PC-9 (cell line): ENCODE measurements around the gene NPFFR1. TPM values are rescaled to one million over a fixed set of nuclear protein-coding genes. Genes with fewer than 3 reads are reported as not detected.

ENCODE experiments used
- BruUV-seq: library from RNA; stranded (reverse); fragments of 400-500 nt; replicated peaks from 2 replicates; lab custom pipeline; 2021; lab: Mats Ljungman, UMichigan
- CTCF ChIA-PET: fragments of 300-600 bp; sonication (Branson Sonifier 250); formaldehyde crosslinking; loops from one replicate; lab custom pipeline; 2022; ENCODE audit warnings: antibody characterized with exemption; lab: Charles Lee
- POLR2A ChIA-PET: fragments of 300-600 bp; sonication (Branson Sonifier 250); formaldehyde crosslinking; loops from one replicate; lab custom pipeline; 2022; ENCODE audit warnings: antibody characterized with exemption; ENCODE audit not compliant: unreplicated experiment; lab: Charles Lee
- DNase-seq, 2 experiments: peaks; one replicate each; pipeline versions ENCODE4 v3.0.0 to v3.0.0-alpha.2; 2015 to 2022; ENCODE audit warnings: mixed read lengths in 1 of 2
- H2AFZ ChIP-seq: fragments of 200-600 bp; sonication (generic); 2 replicates; pipeline ENCODE4 v1.8.1; 2017; ENCODE audit warnings: antibody characterized with exemption
- H3F3A ChIP-seq: fragments of 200-600 bp; sonication (generic); 2 replicates; pipeline ENCODE4 v1.8.1; 2017; ENCODE audit warnings: antibody characterized with exemption, mild to moderate bottlenecking, low read depth; ENCODE audit not compliant: insufficient read depth
- H3K27ac ChIP-seq: fragments of 200-600 bp; sonication (generic); 2 replicates; pipeline ENCODE4 v1.6.1; 2016; ENCODE audit warnings: mixed run types
- H3K27me3 ChIP-seq: fragments of 200-600 bp; sonication (generic); 2 replicates; pipeline ENCODE4 v1.6.1; 2016; ENCODE audit warnings: low read depth, mixed run types; ENCODE audit not compliant: insufficient read depth
- H3K36me3 ChIP-seq: fragments of 200-600 bp; sonication (generic); 2 replicates; pipeline ENCODE4 v1.6.1; 2016; ENCODE audit warnings: low read depth, mixed run types
- H3K4me1 ChIP-seq: fragments of 200-600 bp; sonication (generic); replicated peaks from 2 replicates; pipeline ENCODE4 v1.6.1; 2016; ENCODE audit warnings: mixed run types; ENCODE audit not compliant: insufficient read depth
- H3K4me2 ChIP-seq: fragments of 200-600 bp; sonication (generic); 2 replicates; pipeline ENCODE4 v1.6.1; 2017; ENCODE audit warnings: mixed run types
- H3K4me3 ChIP-seq: fragments of 200-600 bp; sonication (generic); 2 replicates; pipeline ENCODE4 v1.6.1; 2016; ENCODE audit warnings: mixed run types
- H3K79me2 ChIP-seq: fragments of 200-600 bp; sonication (generic); 2 replicates; pipeline ENCODE4 v1.6.1; 2017; ENCODE audit warnings: low read depth, mixed run types
- H3K9me2 ChIP-seq: fragments of 200-600 bp; sonication (generic); 2 replicates; pipeline ENCODE4 v1.8.1; 2017; ENCODE audit warnings: mild to moderate bottlenecking; ENCODE audit not compliant: insufficient read depth
- H3K9me3 ChIP-seq: fragments of 200-600 bp; sonication (generic); 2 replicates; pipeline ENCODE4 v1.8.1; 2016; ENCODE audit warnings: low read depth; ENCODE audit not compliant: insufficient read depth
- H4K20me1 ChIP-seq: fragments of 200-600 bp; sonication (generic); 2 replicates; pipeline ENCODE4 v1.8.1; 2017; ENCODE audit not compliant: insufficient read depth
- CTCF ChIP-seq: fragments of 200-600 bp; sonication (generic); conservative IDR thresholded peaks from 2 replicates; pipeline ENCODE4 v1.6.1; 2017; ENCODE audit warnings: mixed run types, antibody characterized with exemption, mild to moderate bottlenecking, moderate library complexity
- EZH2 ChIP-seq: fragments of 200-600 bp; sonication (generic); IDR thresholded peaks from 2 replicates; pipeline ENCODE4 v1.8.0; 2017; ENCODE audit warnings: antibody characterized with exemption, low read depth
- intact Hi-C: fragments of 100-400 bp; cut with micrococcal nuclease; formaldehyde crosslinking; loops from one replicate; pipeline ENCODE4 v1.10.0; 2022; ENCODE audit not compliant: unreplicated experiment
- total RNA-seq: library from RNA; stranded (reverse); gene quantifications from 2 replicates; pipeline ENCODE4 v1.2.3, GENCODE V29; 2021

The NPFFR1 gene
- total RNA-seq, 1 experiment from 2014 or later = 0.09 TPM

DNA sequence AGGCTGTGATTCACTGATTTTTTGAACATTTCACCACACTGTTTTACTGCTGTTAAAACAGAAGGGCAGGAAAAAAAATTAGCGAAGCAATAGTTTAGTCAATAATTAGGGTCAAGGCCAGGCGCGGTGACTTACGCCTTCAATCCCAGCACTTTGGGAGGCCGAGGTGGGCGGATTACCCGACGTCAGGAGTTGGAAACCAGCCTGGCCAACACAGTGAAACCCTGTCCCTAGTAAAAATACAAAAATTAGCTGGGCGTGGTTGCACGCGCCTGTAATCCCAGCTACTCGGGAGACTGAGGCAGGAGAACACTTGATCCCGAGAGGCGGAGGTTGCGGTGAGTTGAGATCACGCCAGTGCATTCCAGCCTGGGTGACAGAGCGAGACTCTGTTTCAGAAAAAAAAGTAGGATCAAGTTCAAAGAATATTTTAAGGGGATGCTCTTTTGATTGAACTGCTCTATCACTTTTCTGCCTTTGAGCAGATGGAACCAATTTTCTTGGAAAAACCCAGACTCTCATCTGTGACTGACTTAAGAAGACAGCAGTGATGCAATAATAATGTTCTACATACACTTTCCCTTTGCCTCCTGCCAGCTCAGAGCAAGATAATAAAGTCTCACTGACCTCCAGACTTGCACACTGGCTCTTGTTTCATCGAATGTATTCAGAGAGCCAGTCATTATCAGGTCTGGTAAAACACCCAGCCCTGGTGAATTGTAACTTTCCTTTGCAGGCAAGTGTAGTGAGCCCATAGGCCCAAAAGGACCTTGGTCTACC lies 48.9 kb downstream of the NPFFR1 start:
- Histone ChIP-seq H3K4me3 (no peak overlapping the region), H3K79me2 (peaks cover 33% of the 10 kb centered on the region), H3K4me2 (peak overlapping the region; percentile 91), H3K27me3 (no peaks in the 10 kb centered on the region), H3F3A (peaks cover 7% of the 10 kb centered on the region), H3K4me1 (peaks cover 36% of the 10 kb centered on the region), H3K9me3 (no peaks in the 10 kb centered on the region), H4K20me1 (peaks cover 4% of the 10 kb centered on the region), H2AFZ (no peak overlapping the region), H3K9me2 (no peaks in the 10 kb centered on the region), H3K27ac (no peak overlapping the region), H3K36me3 (0 out of 2 replicates have a peak, but pooled peaks cover under 1% of the 10 kb centered on the region)
- intact Hi-C loops = no loop called here
- no peak for TF ChIP-seq CTCF
- no peak for TF ChIP-seq EZH2
- no peak for DNase-seq
- BruUV-seq = no TSS peak
- ChIA-PET CTCF (no interaction called here), POLR2A (no interaction called here)

DNA sequence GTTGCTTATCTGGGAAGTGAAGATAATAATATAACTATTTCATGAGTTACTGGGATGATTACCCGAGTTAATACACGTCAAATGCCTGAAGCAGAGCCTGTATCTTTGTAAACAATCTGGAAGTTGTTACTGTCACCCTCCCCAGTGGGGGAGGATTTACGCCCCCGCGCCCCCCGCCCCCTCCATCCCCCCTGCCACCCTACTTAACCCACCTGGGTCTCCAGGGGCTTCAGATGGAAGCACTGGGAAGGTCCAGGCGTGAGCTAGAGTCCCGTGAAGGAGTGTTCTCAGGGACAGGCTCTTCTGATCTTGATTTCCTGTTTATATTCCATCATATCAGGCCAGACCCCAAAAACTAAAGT lies 49.9 kb downstream of the NPFFR1 start:
- Histone ChIP-seq H3K9me2 (no peaks in the 10 kb centered on the region), H3F3A (peaks cover 13% of the 10 kb centered on the region), H4K20me1 (peaks cover 4% of the 10 kb centered on the region), H3K4me1 (peaks cover 46% of the 10 kb centered on the region), H3K4me2 (peak overlapping the region; percentile 91), H3K4me3 (peak overlapping the region; percentile 79), H3K27me3 (no peaks in the 10 kb centered on the region), H3K27ac (peak overlapping the region; percentile 77), H3K36me3 (peaks cover 9% of the 10 kb centered on the region), H3K9me3 (no peaks in the 10 kb centered on the region), H3K79me2 (peaks cover 43% of the 10 kb centered on the region), H2AFZ (peak overlapping the region; percentile 87)
- BruUV-seq = no TSS peak
- CTCF ChIA-PET = no interaction called here
- no peak for DNase-seq
- TF ChIP-seq EZH2 = no peak
- 0 out of 2 replicates have a peak, but pooled peaks have one; percentile 17 for TF ChIP-seq CTCF
- POLR2A ChIA-PET = interaction anchor here (0.5 to 0.7 kb wide), 5 partner anchors 12 to 773 kb away, joined by 4 to 5 read pairs (median 4); no protein-coding TSS in a partner anchor
- intact Hi-C loops = loop anchor here (2.0 kb wide), 1 partner anchor 23 kb away; no protein-coding TSS in a partner anchor

DNA sequence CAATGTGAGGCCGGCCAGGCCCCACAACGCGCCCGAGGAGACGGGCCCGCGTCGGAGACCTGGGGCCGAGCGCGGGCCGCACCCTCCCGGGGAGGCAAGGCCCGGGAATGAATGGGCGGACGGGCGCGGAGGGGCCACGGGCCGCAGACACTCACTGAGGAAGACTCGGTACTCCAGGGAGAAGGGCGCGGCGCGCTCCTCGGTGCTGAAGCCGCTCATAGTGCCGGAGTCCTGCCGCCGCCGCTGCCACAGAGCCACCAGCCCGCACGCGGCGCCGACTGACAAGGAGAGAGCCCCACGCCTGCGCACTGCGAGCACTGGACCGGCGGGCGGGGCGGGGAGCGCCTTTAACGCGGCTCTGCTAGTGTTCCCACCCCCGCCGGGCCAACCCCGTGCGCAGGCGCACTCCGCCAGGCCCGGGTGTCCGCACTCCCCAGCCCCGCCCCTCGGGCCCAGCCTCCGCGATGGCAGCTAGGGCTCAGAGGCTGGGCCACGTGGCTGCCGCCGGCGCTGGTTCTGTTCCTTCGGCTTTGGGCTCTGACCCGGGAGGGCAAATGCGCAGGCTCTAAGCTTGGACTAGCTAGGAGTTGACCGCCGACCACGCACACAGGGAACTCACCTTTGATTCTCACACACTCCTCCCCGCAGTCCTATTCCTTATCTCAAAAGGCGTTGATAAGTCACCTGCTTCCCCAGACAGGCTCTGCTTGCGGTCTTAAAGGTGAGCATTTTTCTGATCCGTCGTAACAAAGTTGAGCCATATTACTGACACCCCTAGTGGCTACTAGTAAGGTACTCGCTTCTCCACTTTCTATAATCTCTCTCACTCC lies 50.5 kb downstream of the NPFFR1 start, which contains the start of gene PPA1:
Gene PPA1 (minus strand): TSS at position 321 of the 830 bp plus-strand sequence. CDS start 102 bp downstream, at position 219.
- Histone ChIP-seq H3K4me3 (peak within 1 kb of the TSS; percentile 79), H4K20me1 (peaks cover 9% of the 10 kb centered on the region), H3K4me1 (peaks cover 52% of the 10 kb centered on the region), H3F3A (peaks cover 19% of the 10 kb centered on the region), H3K79me2 (peaks cover 49% of the 10 kb centered on the region), H3K9me2 (no peaks in the 10 kb centered on the region), H3K27me3 (no peaks in the 10 kb centered on the region), H3K36me3 (peaks cover 15% of the 10 kb centered on the region), H3K27ac (peak within 1 kb of the TSS; percentile 77), H3K9me3 (no peaks in the 10 kb centered on the region), H2AFZ (peak within 1 kb of the TSS; percentile 87), H3K4me2 (peak within 1 kb of the TSS; percentile 91)
- peak; percentile 91 to 100 for DNase-seq
- TF ChIP-seq CTCF = peak; percentile 52
- no peak for TF ChIP-seq EZH2
- intact Hi-C loops = loop anchor here (2.0 kb wide), 1 partner anchor 23 kb away; no protein-coding TSS in a partner anchor
- no TSS peak for BruUV-seq
- ChIA-PET CTCF (interaction anchor here (1.1 to 1.7 kb wide), 2 partner anchors 25 to 39 kb away, joined by 4 to 7 read pairs; no protein-coding TSS in a partner anchor), POLR2A (interaction anchor here (0.5 to 0.7 kb wide), 6 partner anchors 12 to 941 kb away, joined by 4 to 5 read pairs (median 4); no protein-coding TSS in a partner anchor)
